Pancreas (tissue), 10 donors: ENCODE measurements around the gene ATP8B4. TPM values are rescaled to one million over a fixed set of nuclear protein-coding genes. Genes with fewer than 3 reads are reported as not detected.

ENCODE experiments used
- ATAC-seq, 4 donors: fragments of 200-7000 bp; cut with Tn5 transposase; one replicate each; pipeline versions ENCODE4 v1.8.0 to v1.9.1; 2020; ENCODE audit warnings: mild to moderate bottlenecking in 4 of 4, moderate library complexity in 4 of 4
- DNase-seq, 6 donors: peaks; one replicate each; pipeline ENCODE4 v3.0.0-alpha.2; 2020
- FAIRE-seq: peaks from 2 replicates; lab custom pipeline; 2012; peaks lifted over from hg19 to GRCh38; lab: Jason Lieb, UNC
- H3K27ac ChIP-seq, 4 donors: fragments of 200-600 bp; sonication (generic); 1 replicate in 3 of 4; 2 replicates in 1 of 4; pipeline versions ENCODE4 v1.5.0 to v1.8.0; 2020
- H3K27me3 ChIP-seq, 4 donors: fragments of 200-600 bp; one replicate each; pipeline ENCODE4 v1.8.0; 2021
- H3K36me3 ChIP-seq, 3 donors: fragments of 200-600 bp; sonication (generic) in 1 of 3; one replicate each; pipeline versions ENCODE4 v1.5.0 to v1.8.0; 2020 to 2021
- H3K4me1 ChIP-seq, 3 donors: fragments of 200-600 bp; one replicate each; pipeline ENCODE4 v1.8.0; 2021
- H3K4me3 ChIP-seq, 4 donors: fragments of 200-600 bp; sonication (generic) in 2 of 4; one replicate each; pipeline versions ENCODE4 v1.5.0 to v1.8.0; 2020 to 2021
- H3K9me3 ChIP-seq, 4 donors: fragments of 200-600 bp; one replicate each; pipeline ENCODE4 v1.8.0; 2021
- CTCF ChIP-seq, 4 donors: fragments of 200-600 bp; sonication (generic) in 3 of 4; IDR thresholded peaks; one replicate each; pipeline versions ENCODE4 v1.5.0 to v1.8.0; 2021; ENCODE audit warnings: antibody characterized with exemption in 4 of 4
- WGBS, 2 donors: extraction: QIAGEN DNeasy Blood & Tissue Kit; methylation state at CpG; one replicate each; pipeline ENCODE4 v1.1.7; 2013; 5-methylcytosine and 5-hydroxymethylcytosine counted together
- intact Hi-C, 3 donors: fragments of 100-400 bp; cut with DNase I; formaldehyde crosslinking; loops; one replicate each; pipeline versions ENCODE4 v1.11.1 to v1.14.2; 2022
- polyA plus RNA-seq, 2 donors: library from polyadenylated mRNA; stranded (reverse); fragments of 200-250 nt; gene quantifications; one replicate each; pipeline ENCODE4 v1.2.3, GENCODE V29; 2013
- total RNA-seq, 6 donors: library from RNA; stranded (reverse); fragmentation: NEBNext Ultra II Directional in 4 of 6; extraction: Animal tissue kit (Norgen Biotek cat#: 25700) in 4 of 6; gene quantifications; one replicate each; pipeline versions ENCODE4 v1.2.1 to v1.2.4, GENCODE V29; 2021 to 2023
- donor health status: healthy with polysubstance abuse.
- donor health status: DM: no; HTN: no; CAD: no; lungs with moderate emphysema.
- donor health status: DM: no; HTN: no; CAD: no.
- donor health status: control.
- donor health status: control.
- donor health status: Bipolar disorder and iron deficiency.
- donor health status: DM: yes; HTN: yes; CAD: no.
- donor health status: DM: no; HTN: no; CAD: no.
- donor health status: DM: no; HTN: no; CAD: no.
- donor health status: DM: yes; HTN: yes; CAD: no.

ATP8B4 gene
- total and polyA plus RNA-seq, 8 donors = 0.55 to 5.3 (median 0.97) TPM

- no peak overlapping the region for H3K27ac ChIP-seq
- no peaks in the 10 kb centered on the region for H3K9me3 ChIP-seq
- no peak overlapping the region for H3K4me3 ChIP-seq
- no peaks in the 10 kb centered on the region for H3K36me3 ChIP-seq
- no peak for FAIRE-seq
- ATAC-seq = no peak
- H3K4me1 ChIP-seq = no peaks in the 10 kb centered on the region
- intact Hi-C loops = no loop called here
- no peak for DNase-seq
- H3K27me3 ChIP-seq = no peaks in the 10 kb centered on the region
- WGBS, 2 donors = 77 to 86% methylated on average over 3 of the region's 3 CpGs
- no peak for TF ChIP-seq CTCF (IDR thresholded peaks at IDR 0.05)
Measured at GRCh38 chr15:50150349-50150748, 31.3 kb upstream of the ATP8B4 start.

GRCh38 chr15:50149090-50149489 lies 30.1 kb upstream of the ATP8B4 start:
- no peaks in the 10 kb centered on the region for H3K36me3 ChIP-seq
- H3K4me3 ChIP-seq = no peak overlapping the region
- WGBS, 2 donors = 5% methylated on average over 1 of the region's 1 CpG
- FAIRE-seq = no peak
- no peaks in the 10 kb centered on the region for H3K27me3 ChIP-seq
- no peaks in the 10 kb centered on the region for H3K9me3 ChIP-seq
- ATAC-seq = no peak
- no peak overlapping the region for H3K27ac ChIP-seq
- TF ChIP-seq CTCF (IDR thresholded peaks at IDR 0.05) = no peak
- no peaks in the 10 kb centered on the region for H3K4me1 ChIP-seq
- intact Hi-C loops = no loop called here
- DNase-seq = no peak

GRCh38 chr15:50148362-50148963 lies 29.4 kb upstream of the ATP8B4 start:
- FAIRE-seq = no peak

GRCh38 chr15:50146632-50147031 lies 27.6 kb upstream of the ATP8B4 start:
- no peak for DNase-seq
- 74 to 75% methylated on average over 2 of the region's 2 CpGs for WGBS, 2 donors
- intact Hi-C loops = no loop called here
- Histone ChIP-seq H3K4me1 (no peaks in the 10 kb centered on the region), H3K9me3 (no peaks in the 10 kb centered on the region), H3K27me3 (no peaks in the 10 kb centered on the region), H3K27ac (no peak overlapping the region), H3K4me3 (no peak overlapping the region), H3K36me3 (no peaks in the 10 kb centered on the region)
- no peak for TF ChIP-seq CTCF (IDR thresholded peaks at IDR 0.05)
- no peak for FAIRE-seq
- peak in 1 of 4 donors; percentile 29 for ATAC-seq

More at GRCh38 chr15:50148362-50148963, 29.4 kb upstream of the ATP8B4 start:
- DNase-seq (no peak), ATAC-seq (peak in 1 of 4 donors; percentile 44)
- Histone ChIP-seq H3K9me3 (no peaks in the 10 kb centered on the region), H3K4me3 (no peak overlapping the region), H3K4me1 (no peaks in the 10 kb centered on the region), H3K27ac (no peak overlapping the region), H3K36me3 (no peaks in the 10 kb centered on the region), H3K27me3 (no peaks in the 10 kb centered on the region)
- intact Hi-C loops = no loop called here
- WGBS, 2 donors = 68 to 73% methylated on average over 4 of the region's 4 CpGs
- no peak for TF ChIP-seq CTCF (IDR thresholded peaks at IDR 0.05)

GRCh38 chr15:50145451-50145872 lies 26.4 kb upstream of the ATP8B4 start:
- Histone ChIP-seq H3K4me1 (no peaks in the 10 kb centered on the region), H3K9me3 (no peaks in the 10 kb centered on the region), H3K27ac (no peak overlapping the region), H3K27me3 (no peaks in the 10 kb centered on the region), H3K36me3 (no peaks in the 10 kb centered on the region), H3K4me3 (no peak overlapping the region)
- intact Hi-C loops = no loop called here
- peak; percentile 88 for FAIRE-seq
- 3 to 14% methylated on average over 2 of the region's 2 CpGs for WGBS, 2 donors
- DNase-seq = no peak
- peak in 3 of 4 donors; percentile 84 to 94 (median 86) for ATAC-seq
- peak in 3 of 4 donors; percentile 20 to 34 (median 32) for TF ChIP-seq CTCF (IDR thresholded peaks at IDR 0.05)
